Epidermal melanocyte (primary cell): Measurements from ENCODE around the gene IL17RD.

Experiments used
- DNase-seq: peaks from one replicate; pipeline ENCODE4 v3.0.0; 2011; ENCODE audit warnings: low spot score; ENCODE audit not compliant: insufficient read length

Gene IL17RD

DNA sequence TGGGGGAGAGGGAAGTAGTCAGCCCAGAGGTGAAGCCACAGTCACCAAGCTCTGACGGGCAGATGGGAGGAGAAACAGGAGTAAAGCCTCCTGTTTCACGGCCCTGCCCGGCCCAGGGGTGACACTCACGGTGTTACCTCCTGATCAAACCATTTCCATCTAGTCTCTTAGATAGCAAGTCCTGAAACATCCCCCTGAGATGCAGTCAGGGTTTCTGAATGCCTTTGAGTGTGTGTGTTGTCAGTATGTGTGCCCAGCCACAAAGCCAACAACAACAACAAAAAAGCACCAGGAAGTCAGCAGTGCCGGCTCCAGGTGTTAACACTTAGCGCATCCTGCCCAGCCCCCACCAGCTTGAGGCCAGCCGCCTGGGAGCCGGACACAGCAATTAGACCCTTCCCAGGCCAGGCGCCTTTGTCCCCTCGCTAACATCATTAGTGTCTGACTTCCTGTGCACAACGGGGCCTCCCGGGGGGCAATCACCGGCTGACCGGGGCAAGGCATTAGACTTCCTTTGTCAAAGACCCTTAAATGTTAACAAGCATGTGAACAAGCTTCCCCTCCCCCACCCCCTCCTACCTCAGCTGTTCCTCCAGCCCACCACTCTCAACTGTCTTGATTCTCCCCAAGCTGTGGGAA, 34.5 kb downstream of the IL17RD start:
- DNase-seq: no peak

DNA sequence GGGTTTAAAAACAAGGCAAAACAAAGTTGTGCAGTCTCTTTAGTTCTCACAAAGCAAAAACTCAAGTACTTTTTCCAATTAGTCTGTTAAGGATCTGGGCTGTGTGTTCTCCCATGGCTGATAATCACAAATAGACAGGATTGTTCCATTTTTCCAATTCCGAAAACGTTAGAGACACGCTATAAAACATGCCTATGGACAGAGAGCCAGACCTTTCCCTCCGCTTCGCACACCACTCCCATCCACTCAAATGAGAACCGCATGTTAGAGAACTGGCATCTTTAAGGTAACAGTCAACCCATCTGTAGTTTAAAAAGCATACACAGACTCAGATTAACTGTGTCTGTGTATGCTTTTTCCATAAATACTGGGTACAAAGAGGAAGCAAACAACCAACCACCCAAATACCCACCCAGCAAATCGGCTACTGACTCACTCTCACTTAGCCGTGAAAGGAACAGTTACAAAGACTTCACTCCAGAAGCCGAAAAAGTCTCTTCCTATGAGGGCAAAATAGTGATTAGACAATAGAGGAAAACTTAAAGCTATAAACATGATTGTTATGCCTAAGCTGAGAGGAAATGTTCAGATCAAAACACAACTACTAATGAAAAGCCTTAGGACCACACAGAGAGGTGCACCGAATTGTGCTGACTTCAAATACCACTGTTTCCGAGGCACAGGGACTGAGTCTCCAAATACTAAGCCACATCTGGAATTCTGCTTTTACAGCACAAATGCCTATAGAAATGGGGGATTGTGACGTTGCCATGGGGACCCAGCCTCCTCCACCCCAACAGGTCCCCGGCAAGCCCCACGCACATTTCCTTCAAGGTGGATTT, 36.1 kb downstream of the IL17RD start:
- no peak for DNase-seq

DNA sequence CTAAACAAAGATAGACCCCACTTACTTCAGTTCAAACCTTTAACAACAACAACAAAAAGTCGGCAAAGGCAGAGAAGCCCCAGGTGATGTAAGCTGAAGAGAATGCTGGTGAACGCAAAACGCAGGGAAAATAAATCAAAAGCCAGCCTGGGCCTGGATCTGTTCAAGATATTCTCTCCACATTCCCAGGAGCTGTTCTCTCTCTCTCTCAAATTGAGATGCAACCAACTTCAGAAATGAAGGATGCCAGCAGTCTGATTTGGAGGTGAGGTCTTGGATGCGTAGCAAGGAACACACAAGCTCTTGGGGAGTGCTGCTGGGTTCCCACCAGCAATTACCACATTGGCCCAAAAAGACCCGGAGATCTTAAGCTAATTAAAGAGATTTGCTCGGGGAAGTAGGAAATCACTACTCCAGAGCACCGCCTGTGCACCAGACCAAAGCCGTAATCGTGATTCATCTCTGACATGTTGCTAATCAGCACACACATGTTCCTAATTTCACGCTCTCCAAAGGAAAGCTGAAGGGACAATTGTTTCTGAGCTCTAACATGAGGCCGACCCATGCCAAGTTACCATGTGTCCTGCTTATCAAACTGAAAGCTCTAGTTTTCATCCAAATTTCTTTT, 37.1 kb downstream of the IL17RD start:
- no peak for DNase-seq

DNA sequence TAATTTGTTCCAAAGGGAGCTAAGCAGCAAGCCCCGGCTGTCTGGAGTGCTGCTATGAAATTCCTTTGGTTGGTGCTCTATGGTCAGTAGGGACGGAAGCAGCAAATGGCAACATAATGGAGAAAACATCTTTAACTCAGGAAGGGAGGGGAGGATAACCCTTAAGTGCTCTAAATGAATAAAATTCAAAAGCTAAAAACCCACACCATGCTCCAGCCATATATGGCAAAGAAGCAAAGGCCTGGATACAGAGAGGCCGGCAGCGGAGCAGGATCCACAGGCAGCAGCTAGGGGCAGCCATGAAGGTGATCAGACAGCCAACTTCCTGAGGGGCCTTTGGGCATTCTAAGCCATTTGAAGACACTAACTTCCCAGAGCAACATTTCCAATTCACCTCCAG, 38.9 kb downstream of the IL17RD start:
- DNase-seq: no peak

DNA sequence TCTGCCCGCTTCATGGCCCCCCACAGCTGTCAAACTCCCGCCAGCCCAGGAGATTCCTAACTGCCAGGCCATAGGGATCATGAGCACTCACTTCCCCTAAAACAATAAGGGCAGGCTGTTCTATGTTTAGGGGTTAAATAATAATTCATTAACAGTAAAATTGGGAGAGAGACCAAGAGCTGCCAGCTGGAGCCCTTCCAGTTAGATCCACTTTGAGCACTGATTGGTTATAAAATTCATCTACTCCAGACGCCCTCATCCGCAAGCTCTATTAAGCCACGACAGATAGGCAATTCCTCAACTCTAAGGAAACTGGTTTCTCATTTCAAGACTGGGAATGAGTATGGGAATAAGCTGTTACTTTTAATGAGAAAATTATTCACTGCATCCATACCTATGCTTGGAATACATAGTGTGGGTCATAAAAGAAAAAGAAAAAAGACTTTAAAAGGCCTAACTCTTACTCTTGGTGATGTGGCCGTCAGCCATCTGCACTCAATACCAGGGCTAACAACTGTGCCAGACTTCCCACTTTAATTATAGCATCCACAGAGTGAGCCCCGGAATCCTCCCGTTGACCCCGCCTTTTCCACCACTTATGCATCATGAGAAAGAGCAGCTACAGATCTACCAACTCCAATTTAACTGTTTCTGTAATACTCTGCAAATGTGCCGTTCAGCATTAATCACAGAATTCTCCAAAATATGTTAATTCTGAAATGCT, 44.5 kb downstream of the IL17RD start:
- DNase-seq: no peak

DNA sequence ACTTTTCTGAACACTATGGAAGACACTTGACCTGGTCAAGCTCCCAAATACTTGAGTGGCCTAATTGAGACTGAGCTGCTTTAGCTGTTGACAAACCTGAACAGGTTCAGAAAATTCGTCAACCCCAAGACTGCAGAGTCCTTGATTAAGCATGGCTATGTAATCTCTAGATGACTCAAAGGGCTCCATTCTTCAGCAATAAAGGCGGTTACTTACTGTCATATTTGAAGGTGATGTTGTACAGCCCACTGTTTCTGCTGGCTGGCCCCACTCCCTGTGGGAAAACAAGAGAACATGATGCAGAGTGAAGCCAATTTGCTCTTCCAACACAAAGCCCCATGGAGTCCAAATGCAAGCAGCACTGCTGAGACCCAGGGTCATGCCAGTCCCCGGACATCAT, 45.1 kb downstream of the IL17RD start:
- DNase-seq: no peak

DNA sequence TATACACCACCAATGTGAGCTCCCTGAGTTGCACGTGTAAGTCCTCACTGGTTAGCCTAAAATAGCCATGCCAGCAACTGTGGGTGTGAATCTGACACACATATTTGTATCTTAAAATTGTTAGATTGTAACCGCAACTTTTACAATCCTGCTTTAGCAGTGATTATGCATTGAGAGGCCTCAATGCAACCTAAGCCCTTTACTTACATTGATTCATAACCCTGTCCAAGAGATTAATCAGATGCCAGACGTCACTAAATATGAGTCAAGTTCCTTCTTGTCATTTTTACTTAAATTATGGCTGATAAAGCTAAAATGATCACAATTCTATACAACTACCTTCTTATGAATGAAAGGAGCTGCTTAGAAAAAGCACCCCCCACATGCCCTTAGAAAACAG, 46.9 kb downstream of the IL17RD start:
- DNase-seq: no peak

DNA sequence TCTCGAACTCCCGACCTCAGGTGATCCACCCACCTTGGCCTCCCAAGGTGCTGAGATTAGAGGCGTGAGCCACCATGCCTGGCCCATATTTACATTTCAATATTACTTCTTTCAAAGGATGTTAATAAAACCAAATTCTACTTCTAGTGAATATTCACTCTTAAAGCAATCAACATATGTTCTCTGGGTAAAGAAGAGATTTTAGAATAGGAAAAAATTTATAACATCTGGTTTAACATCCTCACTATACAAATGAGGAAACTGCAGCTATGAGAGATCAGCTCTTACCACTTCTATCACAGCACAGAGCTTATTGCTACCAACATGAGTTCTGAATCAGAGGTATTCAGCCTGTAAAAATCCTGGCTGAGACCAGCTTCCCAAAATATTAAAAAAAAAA, 48.7 kb downstream of the IL17RD start:
- DNase-seq: no peak

DNA sequence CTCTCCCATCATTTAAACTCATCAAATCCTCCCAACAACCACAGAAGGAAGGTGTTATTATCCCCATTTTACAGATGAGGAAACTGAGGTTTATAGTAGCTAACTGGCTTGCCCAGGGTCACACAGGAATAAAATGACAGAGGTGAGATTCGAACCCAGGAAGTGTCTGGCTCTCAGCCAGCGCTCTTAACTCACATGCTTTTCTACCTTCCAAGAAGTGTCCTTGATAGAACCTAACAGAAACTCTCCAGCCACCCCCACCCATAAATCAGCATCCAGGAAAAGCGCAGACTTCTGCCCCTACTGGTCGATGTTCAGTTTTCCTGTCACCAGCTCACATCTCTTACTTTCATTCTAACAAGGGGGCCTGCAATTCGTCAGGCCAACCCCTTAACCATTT, 52.9 kb downstream of the IL17RD start:
- no peak for DNase-seq

DNA sequence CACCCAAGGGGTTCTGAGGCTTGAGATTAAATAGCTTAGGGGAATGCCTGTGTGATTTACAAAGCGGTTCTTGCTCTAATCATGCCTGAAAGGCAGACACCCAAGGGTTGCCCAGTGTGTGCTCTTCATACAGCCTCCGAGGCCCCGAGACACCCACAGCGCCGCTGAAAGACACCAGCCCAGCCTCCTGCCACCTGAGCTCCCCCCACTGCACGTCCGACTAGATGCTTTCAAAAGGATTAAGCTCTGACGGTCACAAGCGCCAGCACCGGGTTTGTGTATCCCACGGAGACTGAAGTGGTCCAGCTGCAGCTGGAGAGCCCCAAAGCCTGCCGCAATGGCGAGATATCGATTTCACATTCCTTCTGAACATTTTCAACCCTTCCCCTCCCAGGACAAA, 54.4 kb downstream of the IL17RD start:
- no peak for DNase-seq

DNA sequence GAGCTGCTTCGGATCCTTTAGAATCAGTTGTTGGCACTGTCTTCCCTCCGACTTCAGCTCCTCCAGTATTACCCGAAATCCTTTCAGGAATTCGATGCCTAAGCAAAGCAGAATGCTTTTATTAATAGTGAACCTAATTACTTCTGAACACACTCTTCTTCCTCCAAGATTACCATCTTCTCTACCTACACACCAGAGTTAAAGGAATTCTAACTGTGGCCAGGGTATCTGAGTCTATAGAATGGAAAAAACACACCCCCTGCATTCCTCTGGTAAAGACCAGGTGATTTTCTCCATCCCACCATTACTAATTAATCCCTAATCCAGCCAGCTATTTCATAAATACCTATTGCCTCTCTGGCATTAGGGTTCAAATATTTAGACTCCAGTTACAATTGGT, 54.9 kb downstream of the IL17RD start:
- no peak for DNase-seq

DNA sequence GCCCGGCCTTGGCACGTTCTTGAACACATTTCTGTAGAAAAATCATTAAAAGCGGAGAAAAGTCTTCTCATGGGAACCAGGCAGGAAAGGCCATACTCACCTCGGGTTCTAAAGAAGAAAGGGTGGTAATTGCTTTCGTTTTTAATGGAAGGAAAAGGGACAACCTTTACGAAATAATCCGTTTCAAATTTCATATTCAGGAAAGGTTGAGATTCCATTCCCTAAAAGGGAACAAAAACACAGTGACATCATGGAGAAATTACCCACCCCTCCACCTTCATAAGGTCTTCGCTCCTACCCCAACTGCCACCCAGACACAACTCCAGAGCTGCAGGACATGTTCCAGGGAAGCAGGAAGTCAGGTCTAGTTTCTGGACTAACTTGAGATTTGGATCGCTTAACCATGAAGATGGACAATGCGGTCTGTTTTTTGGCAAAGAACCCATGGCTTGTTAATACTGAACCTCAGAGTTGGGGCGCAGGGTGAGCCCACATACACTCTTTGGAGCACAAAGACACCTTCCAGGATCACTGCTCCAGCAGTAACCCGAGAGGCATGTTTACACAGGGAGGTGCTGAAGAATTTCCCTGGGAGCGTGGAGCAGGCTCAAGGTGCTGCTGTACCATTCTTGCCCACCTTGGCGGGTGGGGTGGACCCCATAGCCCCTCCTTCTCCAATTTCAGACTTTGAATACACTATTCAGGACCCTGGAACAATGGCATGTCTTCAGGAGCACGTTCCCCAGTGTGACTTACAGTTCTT, 55.5 kb downstream of the IL17RD start:
- no peak for DNase-seq

DNA sequence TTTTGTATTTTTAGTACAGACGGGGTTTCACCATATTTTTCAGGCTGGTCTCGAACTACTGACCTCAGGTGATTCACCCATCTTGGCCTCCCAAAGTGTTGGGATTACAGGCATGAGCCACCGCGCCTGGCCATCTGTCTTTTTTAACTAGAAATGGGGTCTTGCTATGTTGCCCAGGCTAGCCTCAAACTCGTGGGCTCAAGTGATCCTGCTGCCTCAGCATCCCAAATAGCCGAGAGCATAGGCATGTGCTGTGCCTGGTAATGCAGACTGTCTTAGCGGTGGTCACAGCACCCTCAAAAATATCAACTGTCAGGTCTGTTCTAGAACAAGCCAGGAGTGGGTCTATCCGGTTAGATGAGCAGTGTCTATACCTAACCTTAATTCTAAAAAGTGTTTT, 56.5 kb downstream of the IL17RD start:
- DNase-seq: no peak

DNA sequence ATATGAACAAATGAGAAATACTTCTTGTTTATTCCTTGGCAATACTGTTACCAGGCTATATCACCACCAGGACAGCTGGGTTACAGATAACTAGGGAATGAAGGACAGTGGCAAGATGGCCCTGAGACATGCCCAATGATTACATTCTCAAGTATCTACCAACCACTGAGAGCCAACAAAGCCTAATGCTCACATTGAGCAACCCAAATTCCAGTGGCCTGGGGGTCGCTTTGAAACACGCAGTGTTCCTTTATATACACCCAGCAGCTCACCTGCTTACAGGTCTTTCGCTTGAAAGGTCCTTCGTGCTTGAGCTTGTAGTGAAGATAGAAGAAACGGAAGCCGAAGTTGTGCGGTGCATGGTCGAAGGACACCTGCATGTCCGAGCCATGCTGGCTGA, 59.6 kb downstream of the IL17RD start:
- no peak for DNase-seq

DNA sequence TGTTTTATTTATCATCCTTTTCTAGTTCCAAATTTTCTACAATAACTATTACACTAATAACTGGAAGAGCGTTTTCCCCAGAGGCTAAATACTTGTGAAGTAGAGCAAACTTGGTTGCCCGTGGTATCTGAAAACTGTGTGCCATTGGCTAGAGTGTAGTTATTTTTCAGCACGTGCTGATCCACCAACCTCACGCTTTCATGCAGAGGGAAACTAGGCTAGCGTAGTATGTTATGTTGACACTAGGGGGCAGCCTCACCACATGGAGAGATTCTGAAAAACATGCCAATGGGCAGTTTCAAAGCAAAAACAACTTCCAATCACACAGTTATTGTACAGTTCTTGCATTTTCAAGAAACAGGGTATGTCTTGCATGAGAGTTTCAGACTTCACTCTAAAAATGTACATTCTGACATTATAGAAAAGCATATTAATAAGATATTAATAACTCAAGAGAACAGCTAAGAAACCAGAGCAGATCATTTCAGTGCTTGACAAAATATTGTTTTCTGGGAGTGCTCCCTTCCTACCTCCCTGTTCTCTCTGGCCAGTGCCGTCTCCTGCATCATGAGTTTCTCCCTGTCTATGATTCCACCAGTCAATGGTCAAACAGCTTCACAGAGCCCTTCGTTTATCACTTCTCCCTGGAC, 65.0 kb downstream of the IL17RD start:
- peak; percentile 82 for DNase-seq

DNA sequence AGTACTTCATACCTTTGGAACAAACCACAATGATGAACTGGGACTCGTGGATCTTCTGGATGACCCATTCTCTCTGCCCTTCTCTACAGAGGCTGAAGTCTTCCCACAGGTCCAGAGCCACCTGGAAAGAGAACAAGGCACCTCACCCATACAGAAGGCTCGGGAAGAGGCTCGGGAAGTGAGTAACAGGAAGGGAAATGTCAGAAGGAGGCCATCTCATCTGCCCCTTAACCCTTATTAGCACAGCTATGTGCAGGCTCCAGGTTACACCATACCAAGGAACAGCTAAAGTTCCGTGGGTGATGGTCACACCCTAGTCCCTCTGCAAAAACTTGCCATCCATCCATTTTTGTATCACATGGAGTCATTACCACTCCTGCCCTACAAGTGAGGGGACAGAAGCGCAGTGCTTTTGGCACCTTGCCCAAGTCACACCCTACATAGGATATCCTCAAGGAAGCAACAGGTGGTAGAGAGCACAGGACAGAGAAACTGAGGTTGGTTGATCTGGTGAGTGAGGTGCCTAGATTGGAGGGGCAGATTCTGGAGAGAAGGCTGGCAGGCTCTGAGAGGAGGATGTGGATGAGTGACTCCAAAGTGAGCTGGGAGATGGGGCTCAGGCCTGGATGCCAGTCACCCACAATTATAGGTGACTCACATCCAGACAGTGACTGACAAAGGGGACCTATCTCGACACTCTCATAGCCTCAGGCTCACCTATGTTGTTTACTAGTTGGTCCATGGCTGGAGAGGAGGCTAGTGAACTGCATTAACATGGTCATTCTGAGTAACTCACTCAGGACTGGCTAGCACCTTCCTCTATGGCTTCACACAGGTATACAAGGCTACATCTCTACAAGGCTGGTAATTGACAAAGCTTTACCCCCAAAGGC, 66.5 kb downstream of the IL17RD start:
- DNase-seq: no peak

DNA sequence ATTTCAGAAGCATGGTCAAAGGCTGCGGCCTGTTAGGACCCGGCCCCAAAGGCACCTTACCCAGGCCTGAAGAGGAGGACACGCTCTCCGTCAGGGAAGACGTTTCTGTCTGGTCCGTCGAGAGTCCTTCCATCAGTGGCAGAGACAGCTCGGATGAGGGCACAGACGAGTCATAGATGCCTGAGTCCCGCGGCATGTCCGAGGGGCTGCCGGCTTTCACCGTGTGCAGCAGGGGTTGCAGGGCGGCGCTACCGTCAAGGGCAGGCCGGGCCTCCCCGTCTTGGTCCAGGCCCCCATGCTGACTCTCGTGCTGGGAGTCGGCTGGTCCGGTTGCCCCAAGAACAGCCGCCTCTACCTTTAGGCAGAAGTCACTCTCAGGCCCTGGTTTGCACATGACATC, 67.6 kb downstream of the IL17RD start:
- DNase-seq: no peak

DNA sequence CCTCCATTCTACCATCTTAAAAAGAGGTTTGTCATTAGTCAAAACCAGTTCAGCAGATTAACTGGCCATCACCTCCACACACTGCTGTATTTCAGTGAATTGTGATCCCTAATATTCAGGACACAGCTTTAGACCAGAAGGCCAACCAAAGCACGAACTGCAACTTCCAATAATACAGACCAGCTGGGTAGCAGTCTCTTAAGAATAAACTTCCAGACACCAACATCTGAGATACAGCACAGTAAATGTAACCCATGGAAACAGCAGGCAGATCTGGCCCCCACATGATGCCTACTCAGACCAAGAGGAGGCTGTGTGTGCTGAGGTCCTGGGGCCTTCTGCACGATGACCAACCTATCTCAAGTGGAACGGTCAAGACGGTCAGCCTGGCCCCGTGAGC, 69.8 kb downstream of the IL17RD start:
- no peak for DNase-seq

DNA sequence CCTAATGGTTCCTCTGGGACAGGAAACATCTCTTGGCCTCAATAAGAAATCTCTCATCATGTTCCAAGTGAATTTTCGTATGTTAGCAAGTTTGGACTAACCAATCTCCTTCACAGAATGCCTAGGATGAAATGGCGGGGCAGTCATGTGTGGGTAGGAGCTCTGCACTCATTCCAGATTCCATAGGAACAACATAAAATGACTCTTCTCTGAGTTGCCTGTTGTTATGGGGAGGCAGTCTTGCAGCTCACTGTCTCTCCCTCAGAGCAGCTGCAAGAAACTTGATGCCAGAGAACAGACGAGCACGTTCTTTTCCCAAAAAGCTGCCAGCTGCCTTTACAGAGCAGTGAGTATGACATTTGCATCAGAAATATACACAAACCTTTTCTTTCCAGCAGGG, 70.6 kb downstream of the IL17RD start:
- DNase-seq: no peak
